ENCODE measurements around the gene C5orf22.
"Not testable (repeated sequence)": the region's sequence is repeated elsewhere in the genome, so short reads cannot be mapped to it uniquely, and the experiment has no call there.

Gene C5orf22

GRCh38 chr5:31531888-31532547 lies at the start of gene C5orf22, which contains the start of gene DROSHA:
C5orf22 (plus strand) TSS chr5:31532301; CDS start chr5:31532393, 92 bp downstream.
DROSHA (minus strand) TSS chr5:31532093; CDS start chr5:31529059, 3,034 bp downstream.
- DNase-seq (ENCODE audit: low read depth): peak; percentile 81

- no peak for DNase-seq (ENCODE audit: low read depth)
Observed at GRCh38 chr5:31485376-31486207, 46.5 kb upstream of the C5orf22 start.

DNA sequence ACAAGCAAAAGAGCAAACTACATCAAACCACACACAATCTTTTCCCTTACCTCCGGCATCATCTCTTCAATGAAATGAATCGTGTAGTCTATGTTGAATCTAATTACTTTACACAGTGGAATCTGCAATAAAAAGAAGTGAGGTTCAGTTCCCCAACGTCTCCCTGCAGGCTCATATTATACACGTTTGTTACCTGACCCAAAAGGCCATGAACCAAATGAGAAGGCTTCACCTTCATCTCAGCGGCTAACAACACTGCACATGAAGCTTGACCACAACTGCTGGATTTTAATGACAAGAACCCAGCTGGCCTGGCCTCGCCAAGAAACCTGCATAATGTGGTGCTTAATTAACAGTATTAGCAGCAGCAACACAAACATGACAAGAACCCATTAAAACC lies 45.7 kb upstream of the C5orf22 start:
- DNase-seq (ENCODE audit: low read depth): no peak

DNA sequence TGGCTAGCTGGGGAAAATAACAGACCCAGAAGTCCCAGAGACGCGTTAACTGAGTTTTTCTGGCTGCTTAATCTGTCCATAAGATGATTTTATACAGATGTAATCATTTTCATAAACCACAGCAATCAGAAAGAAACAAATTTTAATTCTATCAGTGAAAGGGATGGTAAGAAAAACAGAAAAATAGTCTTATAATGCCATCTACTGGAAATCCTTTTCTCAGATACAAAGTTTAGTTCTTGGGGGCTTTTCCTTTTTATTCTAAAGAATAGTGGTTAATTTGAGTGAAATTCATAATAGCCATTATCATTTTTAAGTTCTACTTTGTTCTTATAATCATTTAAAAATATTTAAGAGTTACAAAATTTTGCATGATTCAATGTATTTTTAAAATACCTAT lies 44.6 kb upstream of the C5orf22 start:
- DNase-seq (ENCODE audit: low read depth): no peak

- no peak for DNase-seq (ENCODE audit: low read depth)
Observed at GRCh38 chr5:31492869-31493268, 39.2 kb upstream of the C5orf22 start.

DNA sequence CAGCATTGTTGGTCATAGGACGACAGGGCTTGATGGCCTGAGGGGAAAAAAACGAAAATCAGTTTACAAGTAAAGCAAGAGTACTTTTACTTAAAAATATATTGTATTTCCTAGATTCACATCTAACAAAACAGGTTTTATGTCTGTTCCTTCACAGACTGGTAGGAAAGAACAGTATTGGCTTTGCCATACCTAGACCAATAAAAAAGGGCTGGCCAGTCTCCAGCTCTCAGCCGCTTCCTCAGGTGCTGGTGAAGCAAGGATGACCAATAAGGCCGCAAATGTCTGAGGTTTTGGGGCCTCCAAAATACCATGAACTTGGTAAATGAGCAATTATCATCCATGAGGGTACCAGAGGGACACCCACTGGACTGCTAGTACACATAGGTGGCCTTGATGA lies 36.8 kb upstream of the C5orf22 start:
- no peak for DNase-seq (ENCODE audit: low read depth)

GRCh38 chr5:31496301-31496700 lies 35.8 kb upstream of the C5orf22 start:
- no peak for DNase-seq (ENCODE audit: low read depth)

DNA sequence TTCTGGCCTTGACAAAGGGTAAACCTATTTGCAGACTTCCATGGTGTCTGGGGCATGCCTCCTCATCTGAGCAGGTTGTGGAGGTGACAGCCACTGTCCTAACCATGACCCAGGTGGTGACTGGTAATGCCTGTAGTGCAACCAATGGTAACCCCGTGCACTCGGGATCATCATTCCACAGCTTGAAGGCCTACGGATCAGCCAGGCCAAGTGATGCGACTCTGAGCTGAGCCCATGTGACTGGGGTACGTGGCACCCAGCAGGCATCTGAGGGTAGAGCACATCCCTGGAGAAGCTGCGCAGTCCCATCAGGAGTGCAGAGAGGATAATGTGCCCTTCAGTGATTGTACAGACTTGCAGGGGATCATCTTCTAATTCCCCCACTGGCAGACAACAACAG lies 35.2 kb upstream of the C5orf22 start:
- DNase-seq (ENCODE audit: low read depth): no peak

- DNase-seq (ENCODE audit: low read depth): no peak
Observed at GRCh38 chr5:31500256-31500655, 31.8 kb upstream of the C5orf22 start.

- no peak for DNase-seq (ENCODE audit: low read depth)
Observed at GRCh38 chr5:31502506-31502905, 29.6 kb upstream of the C5orf22 start.

DNA sequence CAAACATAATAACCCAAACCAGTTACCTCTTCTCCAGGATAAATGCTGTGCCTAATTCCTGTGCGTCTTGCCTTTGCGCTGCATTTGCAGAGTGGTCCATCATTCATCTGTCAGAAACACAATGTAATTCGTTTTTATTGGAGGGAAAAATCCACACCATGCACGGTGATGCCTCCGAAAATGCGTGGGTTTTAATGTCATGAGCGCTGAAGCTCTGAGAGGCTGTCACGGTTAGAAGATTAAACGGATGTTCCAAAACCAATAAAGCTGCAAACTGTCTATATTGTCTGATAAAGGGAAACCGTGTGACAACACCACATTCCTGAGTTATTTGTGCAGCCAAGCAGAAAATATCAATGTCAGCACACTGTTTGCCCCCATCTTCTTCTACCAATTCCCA lies 27.6 kb upstream of the C5orf22 start:
- no peak for DNase-seq (ENCODE audit: low read depth)

- no peak for DNase-seq (ENCODE audit: low read depth)
Observed at GRCh38 chr5:31511305-31511704, 20.8 kb upstream of the C5orf22 start.

DNA sequence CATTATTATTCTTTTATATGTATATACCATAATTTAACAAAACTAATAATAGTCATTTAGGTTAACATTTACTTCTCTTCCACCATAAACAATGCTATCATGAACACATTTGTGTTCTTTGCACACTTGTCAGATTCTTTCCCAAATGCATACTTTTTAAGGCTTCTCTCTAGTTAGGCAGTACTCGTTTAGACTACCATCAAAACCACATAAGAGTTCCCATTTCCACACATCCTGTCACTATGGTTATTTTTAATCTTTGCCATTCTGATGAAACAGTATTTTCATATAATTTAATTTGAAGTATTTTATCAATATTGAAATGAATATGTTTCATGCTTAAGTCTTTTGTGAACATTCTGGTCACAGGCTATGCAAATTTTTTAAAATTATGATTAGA lies 15.3 kb upstream of the C5orf22 start:
- no peak for DNase-seq (ENCODE audit: low read depth)

GRCh38 chr5:31523041-31523440 lies 9.1 kb upstream of the C5orf22 start:
- no peak for DNase-seq (ENCODE audit: low read depth)

DNA sequence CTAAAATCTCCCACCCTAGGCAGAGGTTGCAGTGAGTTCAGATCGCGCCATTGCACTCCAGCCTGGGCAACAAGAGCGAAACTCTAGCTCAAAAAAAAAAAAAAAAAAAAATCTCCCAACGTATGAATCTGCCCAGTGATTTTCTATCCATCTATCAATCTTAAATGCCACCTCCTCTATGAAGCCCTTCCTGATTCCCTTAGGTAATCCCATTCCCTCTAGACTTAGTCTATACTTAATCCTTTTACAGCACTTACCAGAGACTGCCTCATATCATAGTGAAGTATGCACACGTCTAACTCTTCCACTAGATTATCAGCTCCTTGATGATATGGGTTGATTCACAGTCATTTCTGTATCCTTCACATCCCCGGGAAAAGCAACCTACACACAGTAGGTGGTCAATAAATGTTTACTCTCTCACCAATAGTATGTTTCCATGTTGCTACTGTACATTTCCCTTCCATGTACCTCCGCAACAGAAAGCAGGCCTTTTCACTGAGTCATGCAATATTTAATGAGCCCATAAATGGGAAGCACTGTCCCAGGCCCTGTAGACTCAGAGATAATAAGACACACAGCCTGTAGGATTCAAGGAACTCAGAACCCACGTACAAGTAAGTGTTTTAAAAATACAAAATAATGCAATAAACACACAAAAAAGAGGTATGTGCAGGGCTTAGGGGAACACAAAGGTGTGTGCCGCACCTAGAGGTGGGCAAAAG lies 1.4 kb upstream of the C5orf22 start:
- no peak for DNase-seq (ENCODE audit: low read depth)

GRCh38 chr5:31531543-31531887 lies 586 bp upstream of the C5orf22 start:
- DNase-seq (ENCODE audit: low read depth): no peak

DNA sequence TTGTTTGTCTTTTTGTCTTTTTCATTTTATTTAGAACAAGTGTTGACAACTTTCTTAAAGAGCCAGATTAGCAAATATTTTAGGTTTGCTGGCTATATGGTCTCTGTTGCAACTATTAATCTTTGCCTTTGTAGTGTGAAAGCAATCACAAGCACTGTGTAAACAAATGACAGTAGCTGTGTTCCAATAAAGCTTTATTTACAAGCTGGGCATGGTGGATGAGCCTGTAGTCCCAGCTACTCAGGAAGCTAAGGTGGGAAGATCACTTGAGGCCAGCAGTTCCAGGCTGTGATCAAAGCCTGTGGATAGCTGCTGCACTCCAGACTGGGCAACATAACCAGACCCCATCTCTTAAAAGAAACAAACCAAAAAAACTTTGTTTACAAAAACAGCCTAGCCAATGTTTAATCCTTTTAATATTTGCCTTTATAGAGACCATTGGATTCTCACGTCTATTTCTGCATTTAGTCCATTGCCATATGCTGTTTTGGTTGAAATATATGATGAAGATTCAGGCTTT lies 2.5 kb downstream of the C5orf22 start:
- DNase-seq (ENCODE audit: low read depth): no peak

GRCh38 chr5:31536873-31537272 lies 4.8 kb downstream of the C5orf22 start:
- no peak for DNase-seq (ENCODE audit: low read depth)

- DNase-seq (ENCODE audit: low read depth): no peak
Observed at GRCh38 chr5:31537349-31537748, 5.2 kb downstream of the C5orf22 start.

DNA sequence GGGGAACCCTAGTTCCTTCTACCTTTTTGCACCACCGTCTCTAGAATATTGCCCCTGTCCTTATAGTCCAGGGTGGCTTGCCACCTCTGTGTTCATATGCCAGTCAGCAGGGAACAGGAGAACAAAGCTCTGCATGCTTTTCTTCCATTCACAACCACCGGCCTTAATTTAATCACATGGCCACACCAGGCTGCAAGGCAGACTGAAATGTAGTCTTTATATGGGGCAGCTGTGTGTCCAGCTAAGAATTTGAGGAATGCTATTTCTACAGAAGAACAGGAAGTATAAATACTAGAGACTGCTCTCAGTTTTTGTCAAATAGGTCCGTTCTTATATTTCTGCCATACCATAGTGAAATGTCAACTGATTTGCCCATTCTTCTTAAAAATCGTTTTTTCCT lies 5.8 kb downstream of the C5orf22 start:
- no peak for DNase-seq (ENCODE audit: low read depth)

DNA sequence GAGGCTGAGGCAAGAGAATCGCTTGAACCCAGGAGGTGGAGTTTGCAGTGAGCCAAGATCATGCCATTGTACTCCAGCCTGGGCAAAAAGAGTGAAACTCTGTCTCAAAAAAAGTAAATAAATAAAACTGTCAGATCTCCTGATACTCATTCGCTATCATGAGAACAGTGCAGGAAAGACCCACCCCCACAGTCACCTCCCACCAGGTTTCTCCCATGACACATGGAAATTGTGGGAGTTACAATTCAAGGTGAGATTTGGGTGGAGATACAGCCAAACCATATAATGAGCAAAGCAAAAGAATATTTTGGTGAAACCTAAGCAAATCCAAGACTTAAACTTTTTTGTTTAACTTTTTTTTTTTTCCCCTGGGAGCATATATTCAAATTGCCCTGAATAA lies 17.0 kb downstream of the C5orf22 start:
- DNase-seq (ENCODE audit: low read depth): not testable (repeated sequence)

- DNase-seq (ENCODE audit: low read depth): no peak
Observed at GRCh38 chr5:31551878-31552277, 19.8 kb downstream of the C5orf22 start.

- DNase-seq (ENCODE audit: low read depth): no peak
Observed at GRCh38 chr5:31553863-31554262, 21.8 kb downstream of the C5orf22 start.

Data from stimulated activated CD8-positive, alpha-beta memory T cell treated with anti-CD3 and anti-CD28 coated beads, Interleukin-12 subunit alpha, Interleukin-12 subunit beta, amount 100 ng/mL, for 4 hours (primary cell).